ENCODE results near the gene STXBP2.

The STXBP2 gene

GRCh38 chr19:7691497-7691896, 54.6 kb downstream of the STXBP2 start:
- Histone ChIP-seq H3K9me3 (ENCODE audit: low read depth, low read length) (no peaks in the 10 kb centered on the region), H3K9ac (ENCODE audit: insufficient read length) (no peak overlapping the region), H3K27ac (no peak overlapping the region), H3K4me3 (no peak overlapping the region), H3K36me3 (ENCODE audit: insufficient read depth, low read length) (no peaks in the 10 kb centered on the region)
- TF ChIP-seq POLR2AphosphoS5 (IDR thresholded peaks at IDR 0.05; ENCODE audit: borderline replicate concordance, low read depth, low read length) (no peak), FOXP2 (optimal IDR thresholded peaks at IDR 0.05; ENCODE audit: control extremely low read depth, extremely low read length, insufficient read depth) (no peak), EZH2 (IDR thresholded peaks at IDR 0.05) (no peak)
- DNase-seq (ENCODE audit: low read depth, low spot score) = no peak

- Histone ChIP-seq H3K9me3 (ENCODE audit: low read depth, low read length) (no peaks in the 10 kb centered on the region), H3K36me3 (ENCODE audit: insufficient read depth, low read length) (no peaks in the 10 kb centered on the region), H3K9ac (ENCODE audit: insufficient read length) (no peak overlapping the region), H3K4me3 (no peak overlapping the region), H3K27ac (no peak overlapping the region)
- no peak for DNase-seq (ENCODE audit: low read depth, low spot score)
- no peak for TF ChIP-seq EZH2 (IDR thresholded peaks at IDR 0.05)
- no peak for TF ChIP-seq POLR2AphosphoS5 (IDR thresholded peaks at IDR 0.05; ENCODE audit: borderline replicate concordance, low read depth, low read length)
- TF ChIP-seq FOXP2 (optimal IDR thresholded peaks at IDR 0.05; ENCODE audit: control extremely low read depth, extremely low read length, insufficient read depth) = no peak
Measured at GRCh38 chr19:7692417-7693088, 55.6 kb downstream of the STXBP2 start.

- Histone ChIP-seq H3K9ac (ENCODE audit: insufficient read length) (no peak overlapping the region), H3K36me3 (ENCODE audit: insufficient read depth, low read length) (no peaks in the 10 kb centered on the region), H3K4me3 (no peak overlapping the region), H3K27ac (no peak overlapping the region), H3K9me3 (ENCODE audit: low read depth, low read length) (no peaks in the 10 kb centered on the region)
- TF ChIP-seq POLR2AphosphoS5 (IDR thresholded peaks at IDR 0.05; ENCODE audit: borderline replicate concordance, low read depth, low read length) (no peak), FOXP2 (optimal IDR thresholded peaks at IDR 0.05; ENCODE audit: control extremely low read depth, extremely low read length, insufficient read depth) (no peak), EZH2 (IDR thresholded peaks at IDR 0.05) (no peak)
- no peak for DNase-seq (ENCODE audit: low read depth, low spot score)
Measured at GRCh38 chr19:7694499-7694898, 57.6 kb downstream of the STXBP2 start.
